Neural crest cell (in vitro differentiated cells): ENCODE measurements around the gene NPR2. TPM values are rescaled to one million over a fixed set of nuclear protein-coding genes. Genes with fewer than 3 reads are reported as not detected.

Experiments used
- DNase-seq: peaks from one replicate; pipeline ENCODE4 v3.0.0; 2021; ENCODE audit warnings: low read depth, mixed read lengths, low spot score
- H3K27ac Mint-ChIP-seq: one replicate; pipeline ENCODE4 v1.8.0; 2021; ENCODE audit warnings: mild to moderate bottlenecking, mixed read lengths; ENCODE audit not compliant: unreplicated experiment
- H3K27me3 Mint-ChIP-seq: 2 replicates; pipeline ENCODE4 v1.8.0; 2021; ENCODE audit warnings: low read depth, mild to moderate bottlenecking, mixed read lengths
- H3K36me3 Mint-ChIP-seq: 2 replicates; pipeline ENCODE4 v1.8.0; 2021; ENCODE audit warnings: low read depth, mild to moderate bottlenecking, mixed read lengths
- H3K4me1 Mint-ChIP-seq: 2 replicates; pipeline ENCODE4 v1.8.0; 2021; ENCODE audit warnings: mixed read lengths
- H3K4me3 Mint-ChIP-seq: one replicate; pipeline ENCODE4 v1.8.0; 2021; ENCODE audit warnings: mild to moderate bottlenecking, mixed read lengths
- H3K9me3 Mint-ChIP-seq: 2 replicates; pipeline ENCODE4 v1.8.0; 2021; ENCODE audit warnings: mixed read lengths
- total RNA-seq: library from RNA; stranded (reverse); gene quantifications from 2 replicates; pipeline ENCODE4 v1.2.1, GENCODE V29; 2021
- TF ChIP-seq, protein P1 (sequence below): fragments of 200-600 bp; sonication (generic); conservative IDR thresholded peaks from 2 replicates; pipeline ENCODE4 v1.5.0; 2021; ENCODE audit warnings: antibody characterized with exemption, mild to moderate bottlenecking

Gene NPR2
- total RNA-seq, 1 donor from 2014 or later = 26.9 TPM

GRCh38 chr9:35801328-35802128 is 10.1 kb downstream of the NPR2 start:
- H3K27me3 Mint-ChIP-seq = no peaks in the 10 kb centered on the region
- H3K27ac Mint-ChIP-seq = peak overlapping the region; percentile 74
- TF ChIP-seq, protein P1, sequence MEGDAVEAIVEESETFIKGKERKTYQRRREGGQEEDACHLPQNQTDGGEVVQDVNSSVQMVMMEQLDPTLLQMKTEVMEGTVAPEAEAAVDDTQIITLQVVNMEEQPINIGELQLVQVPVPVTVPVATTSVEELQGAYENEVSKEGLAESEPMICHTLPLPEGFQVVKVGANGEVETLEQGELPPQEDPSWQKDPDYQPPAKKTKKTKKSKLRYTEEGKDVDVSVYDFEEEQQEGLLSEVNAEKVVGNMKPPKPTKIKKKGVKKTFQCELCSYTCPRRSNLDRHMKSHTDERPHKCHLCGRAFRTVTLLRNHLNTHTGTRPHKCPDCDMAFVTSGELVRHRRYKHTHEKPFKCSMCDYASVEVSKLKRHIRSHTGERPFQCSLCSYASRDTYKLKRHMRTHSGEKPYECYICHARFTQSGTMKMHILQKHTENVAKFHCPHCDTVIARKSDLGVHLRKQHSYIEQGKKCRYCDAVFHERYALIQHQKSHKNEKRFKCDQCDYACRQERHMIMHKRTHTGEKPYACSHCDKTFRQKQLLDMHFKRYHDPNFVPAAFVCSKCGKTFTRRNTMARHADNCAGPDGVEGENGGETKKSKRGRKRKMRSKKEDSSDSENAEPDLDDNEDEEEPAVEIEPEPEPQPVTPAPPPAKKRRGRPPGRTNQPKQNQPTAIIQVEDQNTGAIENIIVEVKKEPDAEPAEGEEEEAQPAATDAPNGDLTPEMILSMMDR = no peak
- H3K36me3 Mint-ChIP-seq = peaks cover 3% of the 10 kb centered on the region
- no peak overlapping the region for H3K4me3 Mint-ChIP-seq
- DNase-seq = no peak
- peaks cover 4% of the 10 kb centered on the region for H3K4me1 Mint-ChIP-seq
- no peaks in the 10 kb centered on the region for H3K9me3 Mint-ChIP-seq

GRCh38 chr9:35806101-35806500 is 14.7 kb downstream of the NPR2 start:
- TF ChIP-seq, protein P1 = no peak
- Mint-ChIP-seq H3K4me3 (no peak overlapping the region), H3K27me3 (no peaks in the 10 kb centered on the region), H3K27ac (peak overlapping the region; percentile 27), H3K36me3 (peaks cover 2% of the 10 kb centered on the region), H3K9me3 (no peaks in the 10 kb centered on the region), H3K4me1 (no peaks in the 10 kb centered on the region)
- DNase-seq = no peak

GRCh38 chr9:35808433-35808832 is 17.0 kb downstream of the NPR2 start:
- Mint-ChIP-seq H3K4me1 (peaks cover 15% of the 10 kb centered on the region), H3K9me3 (no peaks in the 10 kb centered on the region), H3K27ac (no peak overlapping the region), H3K36me3 (peaks cover 4% of the 10 kb centered on the region), H3K27me3 (no peaks in the 10 kb centered on the region), H3K4me3 (no peak overlapping the region)
- DNase-seq = no peak
- TF ChIP-seq, protein P1 = no peak

GRCh38 chr9:35810122-35810521 is 18.7 kb downstream of the NPR2 start:
- Mint-ChIP-seq H3K27me3 (no peaks in the 10 kb centered on the region), H3K36me3 (peaks cover 4% of the 10 kb centered on the region)

GRCh38 chr9:35811381-35812024 is 20.1 kb downstream of the NPR2 start:
- Mint-ChIP-seq H3K27ac (peak overlapping the region; percentile 65), H3K9me3 (no peaks in the 10 kb centered on the region), H3K36me3 (peaks cover 4% of the 10 kb centered on the region), H3K4me3 (peak overlapping the region; percentile 91), H3K4me1 (peaks cover 33% of the 10 kb centered on the region), H3K27me3 (no peaks in the 10 kb centered on the region)
- DNase-seq = no peak
- TF ChIP-seq, protein P1 = no peak

More at GRCh38 chr9:35810122-35810521, 18.7 kb downstream of the NPR2 start:
- TF ChIP-seq, protein P1 = no peak
- no peak overlapping the region for H3K27ac Mint-ChIP-seq
- H3K4me3 Mint-ChIP-seq = no peak overlapping the region
- DNase-seq = no peak
- no peaks in the 10 kb centered on the region for H3K9me3 Mint-ChIP-seq
- peaks cover 26% of the 10 kb centered on the region for H3K4me1 Mint-ChIP-seq
